ENCODE measurements around the gene CAPZA2.

- no peak for TF ChIP-seq PRDM15 (CRISPR knock-in tag; IDR thresholded peaks at IDR 0.05)
- TF ChIP-seq CHD4 (IDR thresholded peaks at IDR 0.05), result no peak
- no peak for TF ChIP-seq SRF (IDR thresholded peaks at IDR 0.05; ENCODE audit: low read depth in 2 of 2, low read length in 2 of 2)
- TF ChIP-seq EZH2 (IDR thresholded peaks at IDR 0.05; ENCODE audit: borderline replicate concordance, control insufficient read depth, low read depth, low read length), result no peak
- TF ChIP-seq ESRRA (IDR thresholded peaks at IDR 0.05; ENCODE audit: low read length), result no peak
- no peak for TF ChIP-seq TAF1 (IDR thresholded peaks at IDR 0.05; ENCODE audit: borderline replicate concordance, low read depth, low read length)
- TF ChIP-seq CTCF (IDR thresholded peaks at IDR 0.05 in 2 of 3, conservative IDR thresholded peaks at IDR 0.05 in 1 of 3; ENCODE audit: control insufficient read depth in 2 of 3, extremely low read depth in 1 of 3, insufficient read depth in 1 of 3, low read depth in 3 of 3, low read length in 3 of 3), result no peak
- TF ChIP-seq BHLHE40 (IDR thresholded peaks at IDR 0.05; ENCODE audit: borderline replicate concordance in 1 of 2, low read depth in 2 of 2, low read length in 1 of 2), result no peak
- TF ChIP-seq NFYB (IDR thresholded peaks at IDR 0.05; ENCODE audit: insufficient read depth, low read depth, low read length), result no peak
- TF ChIP-seq FOXK2 (IDR thresholded peaks at IDR 0.05), result no peak
- no peak for TF ChIP-seq JUND (IDR thresholded peaks at IDR 0.05; ENCODE audit: low read depth, low read length)
These were observed 56.3 kb downstream of the CAPZA2 start for GRCh38 chr7:116918704-116919103.

Data from GM12878 (cell line).